A673 (cell line): ENCODE results near the gene IGF1R.

Experiments used
- CTCF ChIP-seq: fragments of 300-800, 200-600 bp; sonication (generic); conservative IDR thresholded peaks from 2 replicates; pipeline ENCODE4 v1.5.1; 2017; ENCODE audit warnings: low read depth, mild to moderate bottlenecking, antibody characterized with exemption, low read length, moderate library complexity, mixed read lengths
- EZH2 ChIP-seq: fragments of 200-600 bp; sonication (generic); IDR thresholded peaks from 2 replicates; pipeline ENCODE4 v1.6.1; 2017; ENCODE audit warnings: borderline replicate concordance, low read depth, mild to moderate bottlenecking, mixed read lengths, antibody characterized with exemption, low read length; ENCODE audit not compliant: poor library complexity, severe bottlenecking

GRCh38 chr15:98865397-98866339, 217.3 kb downstream of the IGF1R start:
- TF ChIP-seq CTCF (no peak), EZH2 (no peak)
